Measurements from ENCODE around the gene HOMER2.

DNA sequence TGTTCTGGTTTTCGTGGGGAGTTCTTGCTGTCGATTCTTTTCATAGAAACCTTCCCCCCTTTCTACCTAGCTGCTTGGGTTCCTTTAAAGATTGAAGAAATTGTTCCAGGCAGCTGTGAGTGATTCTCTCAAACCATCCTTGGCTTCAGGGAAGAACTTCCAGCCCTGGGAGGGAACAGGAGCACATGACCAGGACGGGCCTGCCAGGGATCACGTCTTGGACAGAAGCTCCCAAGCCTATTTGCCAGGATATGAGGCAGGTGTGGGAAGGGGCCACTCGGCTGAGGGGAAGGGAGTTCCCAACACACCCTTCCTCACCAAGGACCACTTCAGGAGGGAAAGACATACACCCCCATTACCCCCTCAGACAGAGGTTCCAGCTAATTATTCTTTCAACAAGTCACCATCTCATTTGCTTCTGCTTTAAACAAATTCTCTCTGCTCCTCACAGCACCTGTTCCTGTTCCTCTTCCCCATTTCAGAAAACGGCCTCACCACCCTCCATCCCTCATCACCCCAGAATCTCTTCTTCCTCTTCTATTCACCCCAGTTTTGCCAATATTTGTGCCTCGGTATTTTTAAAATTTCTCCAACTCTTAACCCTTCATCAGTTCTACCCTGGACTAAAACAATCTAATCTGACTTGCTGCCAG is 80.6 kb downstream of the HOMER2 start:
- TF ChIP-seq POLR2A (IDR thresholded peaks at IDR 0.05) (no peak), CTCF (IDR thresholded peaks at IDR 0.05) (no peak), POLR2AphosphoS5 (IDR thresholded peaks at IDR 0.05) (no peak), EP300 (IDR thresholded peaks at IDR 0.05) (no peak)

Data from suprapubic skin (tissue), 4 donors.